Measurements from ENCODE around the gene CPZ.

DNA sequence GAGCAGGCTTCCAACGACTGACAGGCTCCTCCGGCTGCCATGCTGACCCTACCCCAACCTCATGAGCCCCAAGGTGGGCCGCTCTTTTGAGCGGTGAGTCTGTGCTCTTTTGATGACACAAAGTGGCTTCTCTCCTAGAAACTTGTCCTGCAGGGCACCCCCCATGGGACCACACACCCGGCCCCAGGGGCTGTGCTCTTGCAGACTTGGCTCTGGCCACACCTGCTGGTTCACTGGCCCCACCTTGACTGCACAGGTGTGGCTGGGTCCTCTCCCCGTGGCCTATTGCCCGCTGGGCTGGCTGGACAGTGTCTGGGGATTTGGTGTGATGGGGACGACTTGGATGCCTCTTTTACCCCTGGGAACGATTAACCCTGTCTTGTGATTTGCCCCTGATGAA is 1.5 kb upstream of the CPZ start:
- TF ChIP-seq EZH2phosphoT487 (IDR thresholded peaks at IDR 0.05; ENCODE audit: low read length) (no peak), EZH2 (optimal IDR thresholded peaks at IDR 0.05; ENCODE audit: low read depth, low read length) (no peak)
